Adipocyte (in vitro differentiated cells): ENCODE measurements around the gene ZNF213.

Experiments
- DNase-seq: peaks from one replicate; pipeline ENCODE4 v3.0.0-alpha.2; 2015; ENCODE audit warnings: low read depth
- H3K27me3 ChIP-seq: replicated peaks from 2 replicates; pipeline ENCODE4 v1.7.0; 2013; ENCODE audit warnings: mild to moderate bottlenecking, low read length, moderate library complexity; ENCODE audit not compliant: control insufficient read depth, insufficient read depth
- H3K36me3 ChIP-seq: 2 replicates; pipeline ENCODE4 v1.7.0; 2013; ENCODE audit warnings: low read length, mild to moderate bottlenecking, moderate library complexity; ENCODE audit not compliant: control insufficient read depth, insufficient read depth, severe bottlenecking
- H3K4me1 ChIP-seq: 2 replicates; pipeline ENCODE4 v1.7.0; 2013; ENCODE audit warnings: mild to moderate bottlenecking, low read length, moderate library complexity; ENCODE audit not compliant: control insufficient read depth, insufficient read depth
- H3K4me3 ChIP-seq: 2 replicates; pipeline ENCODE4 v1.7.0; 2013; ENCODE audit warnings: mild to moderate bottlenecking, low read length, moderate library complexity
- H3K9ac ChIP-seq: 2 replicates; pipeline ENCODE4 v1.7.0; 2013; ENCODE audit warnings: mild to moderate bottlenecking, low read length, moderate library complexity
- H3K9me3 ChIP-seq: 2 replicates; pipeline ENCODE4 v1.7.0; 2013; ENCODE audit warnings: mild to moderate bottlenecking, low read length, moderate library complexity; ENCODE audit not compliant: control insufficient read depth

ZNF213 gene

DNA sequence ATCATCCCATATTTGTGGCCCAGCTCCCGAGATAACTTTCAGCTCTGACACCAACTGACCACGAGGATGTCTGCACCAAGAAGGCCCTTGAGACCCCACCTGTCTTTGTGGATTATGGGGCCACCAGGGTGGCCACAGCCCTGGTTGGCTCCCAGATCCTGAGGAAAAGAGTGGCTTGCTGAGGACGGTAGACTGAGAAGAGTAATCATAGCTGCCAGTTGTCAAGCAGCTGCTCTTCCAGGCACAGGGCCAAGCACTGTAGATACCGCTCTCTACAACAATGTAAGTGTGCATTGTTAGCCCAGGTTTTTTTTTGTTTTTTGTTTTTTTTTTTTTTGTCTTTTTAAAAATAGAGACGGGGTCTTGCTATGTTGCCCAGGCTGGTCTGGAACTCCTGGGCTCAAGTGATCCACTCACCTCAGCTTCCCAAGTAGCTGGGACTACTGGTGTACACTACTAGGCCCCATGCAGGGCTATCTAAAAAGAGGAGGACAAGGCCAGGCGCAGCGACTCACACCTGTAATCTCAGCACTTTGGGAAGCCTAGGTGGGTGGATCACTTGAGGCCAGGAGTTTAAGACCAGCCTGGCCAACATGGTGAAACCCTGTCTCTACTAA is 12.9 kb upstream of the ZNF213 start:
- Histone ChIP-seq H3K9me3 (no peaks in the 10 kb centered on the region), H3K9ac (no peak overlapping the region), H3K4me3 (no peak overlapping the region), H3K4me1 (peaks cover 5% of the 10 kb centered on the region), H3K27me3 (no peaks in the 10 kb centered on the region), H3K36me3 (peaks cover 22% of the 10 kb centered on the region)
- no peak for DNase-seq

- H3K9ac ChIP-seq = peak overlapping the region; percentile 86
- H3K9me3 ChIP-seq = no peaks in the 10 kb centered on the region
- H3K4me1 ChIP-seq = peaks cover 5% of the 10 kb centered on the region
- no peaks in the 10 kb centered on the region for H3K27me3 ChIP-seq
- DNase-seq = no peak
- H3K4me3 ChIP-seq = no peak overlapping the region
- peaks cover 28% of the 10 kb centered on the region for H3K36me3 ChIP-seq
Measured at GRCh38 chr16:3122926-3123570, 11.8 kb upstream of the ZNF213 start.

DNA sequence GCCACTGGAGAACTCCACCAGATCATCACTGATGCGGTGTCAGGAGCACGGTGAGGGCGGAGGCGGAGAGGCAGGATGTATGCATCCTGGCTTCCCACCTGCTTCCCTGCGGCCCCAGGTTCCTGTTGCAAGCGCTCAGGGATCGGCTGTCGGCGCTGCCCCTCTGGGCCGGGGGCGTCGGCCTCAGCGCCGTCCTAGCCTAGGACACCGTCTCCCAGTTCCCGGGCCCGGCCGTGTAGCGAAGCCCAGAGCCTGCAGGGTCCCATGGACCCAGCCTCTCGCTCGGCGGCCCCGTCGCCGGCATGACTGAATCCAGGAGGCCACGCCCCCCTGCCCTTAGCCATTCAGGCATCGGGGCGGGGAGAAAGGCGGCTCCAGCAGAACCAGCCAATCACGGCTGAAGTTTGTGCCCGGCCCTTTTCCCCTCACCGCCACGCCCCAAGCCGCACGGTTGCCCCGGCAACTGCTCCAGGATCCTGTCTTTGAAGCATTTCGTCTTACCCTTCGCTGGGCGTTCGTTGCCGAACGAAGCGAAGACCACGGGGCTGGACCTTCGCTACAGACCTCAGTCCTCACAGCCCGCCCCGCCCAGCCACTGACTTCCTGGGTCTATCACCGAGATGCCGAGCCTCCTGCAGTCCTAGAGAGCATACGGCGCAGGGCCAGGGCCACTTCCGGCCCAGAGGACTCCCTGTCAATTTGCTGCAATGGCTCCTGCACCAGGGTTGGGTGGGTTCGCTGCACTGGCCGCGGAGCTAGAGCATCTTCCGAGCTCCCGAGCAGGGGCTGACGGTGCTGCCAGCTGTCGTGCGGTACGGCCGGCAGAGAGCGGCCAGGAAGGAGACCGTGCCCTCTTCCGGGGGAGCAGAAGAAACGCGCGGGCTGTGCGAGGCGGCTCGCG is 10.6 kb upstream of the ZNF213 start:
- Histone ChIP-seq H3K9me3 (no peaks in the 10 kb centered on the region), H3K4me1 (peaks cover 11% of the 10 kb centered on the region), H3K9ac (peak overlapping the region; percentile 86), H3K4me3 (peak overlapping the region; percentile 91), H3K36me3 (peaks cover 20% of the 10 kb centered on the region), H3K27me3 (no peaks in the 10 kb centered on the region)
- peak; percentile 99 for DNase-seq

- peaks cover 10% of the 10 kb centered on the region for H3K36me3 ChIP-seq
- no peak overlapping the region for H3K4me3 ChIP-seq
- DNase-seq = no peak
- H3K27me3 ChIP-seq = no peaks in the 10 kb centered on the region
- H3K4me1 ChIP-seq = peaks cover 21% of the 10 kb centered on the region
- H3K9me3 ChIP-seq = no peaks in the 10 kb centered on the region
- peak overlapping the region; percentile 21 for H3K9ac ChIP-seq
Measured at GRCh38 chr16:3127745-3128144, 7.1 kb upstream of the ZNF213 start.

- Histone ChIP-seq H3K9me3 (no peaks in the 10 kb centered on the region), H3K4me1 (peaks cover 22% of the 10 kb centered on the region), H3K27me3 (no peaks in the 10 kb centered on the region), H3K36me3 (peaks cover 10% of the 10 kb centered on the region), H3K9ac (peak overlapping the region; percentile 81), H3K4me3 (peak overlapping the region; percentile 80)
- peak; percentile 94 for DNase-seq
Measured at GRCh38 chr16:3129137-3130131, 5.4 kb upstream of the ZNF213 start.

GRCh38 chr16:3131755-3132377 is 3.0 kb upstream of the ZNF213 start:
- Histone ChIP-seq H3K9me3 (no peaks in the 10 kb centered on the region), H3K27me3 (no peaks in the 10 kb centered on the region), H3K36me3 (peaks cover 10% of the 10 kb centered on the region), H3K4me3 (no peak overlapping the region), H3K9ac (no peak overlapping the region), H3K4me1 (peaks cover 29% of the 10 kb centered on the region)
- peak; percentile 62 for DNase-seq

GRCh38 chr16:3133844-3134243 is 985 bp upstream of the ZNF213 start:
- peak overlapping the region; percentile 98 for H3K4me3 ChIP-seq
- peak overlapping the region; percentile 99 for H3K9ac ChIP-seq
- no peaks in the 10 kb centered on the region for H3K9me3 ChIP-seq
- DNase-seq = peak; percentile 10
- H3K4me1 ChIP-seq = peaks cover 26% of the 10 kb centered on the region
- H3K36me3 ChIP-seq = peaks cover 4% of the 10 kb centered on the region
- H3K27me3 ChIP-seq = no peaks in the 10 kb centered on the region

DNA sequence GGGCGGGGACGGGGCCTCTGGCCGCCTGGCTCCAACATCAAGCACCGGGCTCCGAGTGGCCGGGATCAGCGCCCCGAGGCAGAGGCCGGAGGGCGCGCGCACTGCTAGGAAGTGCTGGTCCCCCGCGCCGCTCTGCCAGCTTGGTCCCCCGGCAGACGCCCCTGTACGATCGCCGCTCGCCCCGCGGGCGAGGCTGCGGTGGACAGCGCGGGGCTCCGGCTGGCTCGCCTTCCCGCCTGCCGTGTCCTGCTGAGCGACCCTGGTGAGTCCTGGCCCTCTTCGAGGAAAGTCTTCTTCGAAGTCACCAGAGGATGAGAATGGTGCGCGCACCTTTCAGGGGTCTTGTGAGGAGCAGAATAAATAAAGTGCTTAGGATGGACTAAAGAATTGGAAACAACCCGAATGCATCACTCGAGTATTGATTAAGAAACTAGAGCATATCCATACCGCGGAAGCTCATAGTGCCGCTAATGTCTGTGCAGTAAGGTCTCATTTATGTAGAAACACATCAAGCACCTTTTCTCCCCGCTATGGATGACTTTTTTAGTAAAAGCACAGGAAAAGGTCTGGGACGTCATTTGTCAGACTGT is 392 bp downstream of the ZNF213 start:
- Histone ChIP-seq H3K36me3 (no peaks in the 10 kb centered on the region), H3K27me3 (no peaks in the 10 kb centered on the region), H3K9ac (peak overlapping the region; percentile 97), H3K4me1 (peaks cover 13% of the 10 kb centered on the region), H3K4me3 (peak overlapping the region; percentile 85), H3K9me3 (no peaks in the 10 kb centered on the region)
- DNase-seq = no peak

DNA sequence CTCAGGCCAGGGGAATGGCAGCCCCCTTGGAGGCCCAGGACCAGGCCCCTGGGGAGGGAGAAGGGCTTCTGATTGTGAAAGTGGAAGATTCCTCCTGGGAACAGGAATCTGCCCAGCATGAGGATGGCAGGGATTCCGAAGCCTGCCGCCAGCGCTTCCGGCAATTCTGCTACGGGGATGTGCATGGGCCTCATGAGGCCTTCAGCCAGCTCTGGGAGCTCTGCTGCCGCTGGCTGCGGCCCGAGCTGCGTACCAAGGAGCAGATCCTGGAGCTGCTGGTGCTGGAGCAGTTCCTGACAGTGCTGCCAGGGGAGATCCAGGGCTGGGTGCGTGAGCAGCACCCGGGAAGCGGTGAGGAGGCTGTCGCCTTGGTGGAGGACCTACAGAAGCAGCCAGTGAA is 2.4 kb downstream of the ZNF213 start:
- no peaks in the 10 kb centered on the region for H3K9me3 ChIP-seq
- no peak overlapping the region for H3K9ac ChIP-seq
- no peak for DNase-seq
- peaks cover 8% of the 10 kb centered on the region for H3K36me3 ChIP-seq
- no peak overlapping the region for H3K4me3 ChIP-seq
- peaks cover 13% of the 10 kb centered on the region for H3K4me1 ChIP-seq
- H3K27me3 ChIP-seq = no peaks in the 10 kb centered on the region

DNA sequence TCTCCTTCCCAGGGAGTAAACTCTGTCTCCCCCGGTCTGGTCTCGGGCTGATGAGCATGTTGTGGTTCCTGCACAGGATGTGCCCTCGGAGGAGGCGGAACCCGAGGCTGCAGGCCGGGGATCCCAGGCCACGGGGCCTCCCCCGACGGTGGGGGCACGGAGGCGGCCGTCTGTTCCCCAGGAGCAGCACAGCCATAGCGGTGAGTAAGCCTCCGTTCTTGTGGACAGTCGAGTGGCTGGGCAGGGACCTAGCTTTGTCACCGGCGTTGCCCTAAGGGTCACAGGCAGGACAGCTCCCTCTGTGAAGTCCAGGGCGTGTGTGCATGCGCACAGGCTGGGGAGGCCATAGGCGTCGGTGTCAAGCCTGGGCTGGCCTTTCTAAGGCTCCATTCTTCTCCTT is 3.5 kb downstream of the ZNF213 start:
- Histone ChIP-seq H3K9me3 (no peaks in the 10 kb centered on the region), H3K36me3 (peaks cover 9% of the 10 kb centered on the region), H3K4me1 (peaks cover 13% of the 10 kb centered on the region), H3K4me3 (no peak overlapping the region), H3K27me3 (no peaks in the 10 kb centered on the region), H3K9ac (no peak overlapping the region)
- no peak for DNase-seq
